Stimulated activated CD4-positive, alpha-beta T cell treated with anti-CD3 and anti-CD28 coated beads, Interleukin-15, amount 100 ng/mL, for 1 hour (primary cell): ENCODE results near the gene ZC2HC1B.
"Not testable (repeated sequence)": the region's sequence is repeated elsewhere in the genome, so short reads cannot be mapped to it uniquely, and the experiment has no call there.

Source experiments
- DNase-seq, 2 donors: peaks; one replicate each; pipeline ENCODE4 v3.0.0-alpha.2; 2020; ENCODE audit warnings: low read depth in 1 of 2, low spot score in 1 of 2

Gene ZC2HC1B

GRCh38 chr6:143864234-143864633 lies at the start of gene ZC2HC1B:
ZC2HC1B (plus strand) TSS chr6:143864474; CDS start chr6:143864540, 66 bp downstream.
- no peak for DNase-seq

GRCh38 chr6:143817621-143818020 lies 46.7 kb upstream of the ZC2HC1B start:
- no peak for DNase-seq

- DNase-seq, result no peak
Measured at GRCh38 chr6:143821359-143821758, 42.9 kb upstream of the ZC2HC1B start.

GRCh38 chr6:143822584-143823024 lies 41.7 kb upstream of the ZC2HC1B start:
- no peak for DNase-seq

GRCh38 chr6:143823548-143823947 lies 40.7 kb upstream of the ZC2HC1B start:
- no peak for DNase-seq

GRCh38 chr6:143828572-143828971 lies 35.7 kb upstream of the ZC2HC1B start:
- DNase-seq, result no peak

- no peak for DNase-seq
Measured at GRCh38 chr6:143836150-143836549, 28.1 kb upstream of the ZC2HC1B start.

- DNase-seq, result no peak
Measured at GRCh38 chr6:143838395-143838794, 25.9 kb upstream of the ZC2HC1B start.

- DNase-seq, result no peak
Measured at GRCh38 chr6:143839196-143839595, 25.1 kb upstream of the ZC2HC1B start.

GRCh38 chr6:143840595-143841265 lies 23.5 kb upstream of the ZC2HC1B start:
- no peak for DNase-seq

GRCh38 chr6:143842461-143842901 lies 21.8 kb upstream of the ZC2HC1B start:
- no peak for DNase-seq

- peak; percentile 83 to 86 for DNase-seq
Measured at GRCh38 chr6:143842902-143843676, 21.2 kb upstream of the ZC2HC1B start, which contains the start of gene LTV1. LTV1 (plus strand) TSS chr6:143843338; CDS start chr6:143843478, 140 bp downstream.

- DNase-seq, result no peak
Measured at GRCh38 chr6:143843677-143843999, 20.6 kb upstream of the ZC2HC1B start.

GRCh38 chr6:143844006-143844405 lies 20.3 kb upstream of the ZC2HC1B start:
- DNase-seq, result no peak

GRCh38 chr6:143845033-143845432 lies 19.2 kb upstream of the ZC2HC1B start:
- no peak for DNase-seq

GRCh38 chr6:143851706-143852105 lies 12.6 kb upstream of the ZC2HC1B start:
- not testable (repeated sequence) for DNase-seq

GRCh38 chr6:143855057-143855456 lies 9.2 kb upstream of the ZC2HC1B start:
- not testable (repeated sequence) for DNase-seq

GRCh38 chr6:143856762-143857161 lies 7.5 kb upstream of the ZC2HC1B start:
- DNase-seq, result not testable (repeated sequence)

GRCh38 chr6:143857651-143858050 lies 6.6 kb upstream of the ZC2HC1B start:
- DNase-seq, result no peak

- DNase-seq, result no peak
Measured at GRCh38 chr6:143859891-143860660, 4.2 kb upstream of the ZC2HC1B start.

- no peak for DNase-seq
Measured at GRCh38 chr6:143863771-143864170, 503 bp upstream of the ZC2HC1B start.

GRCh38 chr6:143867236-143867635 lies 3.0 kb downstream of the ZC2HC1B start:
- DNase-seq, result no peak
